ENCODE data around the gene PDHX.

PDHX gene

GRCh38 chr11:35035894-35036408 is 119.5 kb downstream of the PDHX start:
- H3K27me3 Mint-ChIP-seq = no peaks in the 10 kb centered on the region

GRCh38 chr11:35036639-35037038 is 120.2 kb downstream of the PDHX start:
- Mint-ChIP-seq H3K36me3 (ENCODE audit: low read depth) (peaks cover 8% of the 10 kb centered on the region), H3K27ac (peak overlapping the region; percentile 90), H3K4me3 (no peak overlapping the region), H3K27me3 (no peaks in the 10 kb centered on the region), H3K9me3 (peaks cover 29% of the 10 kb centered on the region), H3K4me1 (ENCODE audit: low read depth) (peaks cover 73% of the 10 kb centered on the region)
- intact Hi-C loops (cut with micrococcal nuclease) = no loop called here

More at GRCh38 chr11:35035894-35036408, 119.5 kb downstream of the PDHX start:
- Mint-ChIP-seq H3K9me3 (peaks cover 29% of the 10 kb centered on the region), H3K4me3 (no peak overlapping the region), H3K36me3 (ENCODE audit: low read depth) (peaks cover 8% of the 10 kb centered on the region), H3K27ac (peak overlapping the region; percentile 90), H3K4me1 (ENCODE audit: low read depth) (peaks cover 74% of the 10 kb centered on the region)
- intact Hi-C loops (cut with micrococcal nuclease) = no loop called here

GRCh38 chr11:35038211-35038928 is 122.0 kb downstream of the PDHX start:
- Mint-ChIP-seq H3K4me3 (no peak overlapping the region), H3K4me1 (ENCODE audit: low read depth) (peaks cover 68% of the 10 kb centered on the region), H3K9me3 (peaks cover 23% of the 10 kb centered on the region), H3K36me3 (ENCODE audit: low read depth) (peaks cover 8% of the 10 kb centered on the region), H3K27me3 (no peaks in the 10 kb centered on the region), H3K27ac (no peak overlapping the region)
- intact Hi-C loops (cut with micrococcal nuclease) = no loop called here

GRCh38 chr11:35039076-35039475 is 122.7 kb downstream of the PDHX start:
- Mint-ChIP-seq H3K27ac (no peak overlapping the region), H3K9me3 (peaks cover 15% of the 10 kb centered on the region), H3K4me3 (no peak overlapping the region), H3K27me3 (no peaks in the 10 kb centered on the region), H3K4me1 (ENCODE audit: low read depth) (peaks cover 61% of the 10 kb centered on the region), H3K36me3 (ENCODE audit: low read depth) (peaks cover 8% of the 10 kb centered on the region)
- intact Hi-C loops (cut with micrococcal nuclease) = no loop called here

GRCh38 chr11:35040221-35040942 is 124.0 kb downstream of the PDHX start:
- H3K4me1 Mint-ChIP-seq (ENCODE audit: low read depth) = peaks cover 61% of the 10 kb centered on the region
- intact Hi-C loops (cut with micrococcal nuclease) = loop anchor here (5.0 kb wide), 1 partner anchor 38 kb away; no protein-coding TSS in a partner anchor
- H3K9me3 Mint-ChIP-seq = peaks cover 5% of the 10 kb centered on the region
- peak overlapping the region; percentile 25 for H3K4me3 Mint-ChIP-seq
- H3K36me3 Mint-ChIP-seq (ENCODE audit: low read depth) = peaks cover 4% of the 10 kb centered on the region
- no peaks in the 10 kb centered on the region for H3K27me3 Mint-ChIP-seq
- H3K27ac Mint-ChIP-seq = peak overlapping the region; percentile 58

GRCh38 chr11:35041070-35041554 is 124.7 kb downstream of the PDHX start:
- Mint-ChIP-seq H3K4me3 (no peak overlapping the region), H3K36me3 (ENCODE audit: low read depth) (no peaks in the 10 kb centered on the region), H3K27ac (no peak overlapping the region), H3K9me3 (no peaks in the 10 kb centered on the region), H3K27me3 (no peaks in the 10 kb centered on the region), H3K4me1 (ENCODE audit: low read depth) (peaks cover 57% of the 10 kb centered on the region)
- intact Hi-C loops (cut with micrococcal nuclease) = loop anchor here (5.0 kb wide), 1 partner anchor 39 kb away; no protein-coding TSS in a partner anchor

- Mint-ChIP-seq H3K36me3 (ENCODE audit: low read depth) (no peaks in the 10 kb centered on the region), H3K4me1 (ENCODE audit: low read depth) (peaks cover 53% of the 10 kb centered on the region), H3K27ac (no peak overlapping the region), H3K9me3 (no peaks in the 10 kb centered on the region), H3K4me3 (no peak overlapping the region), H3K27me3 (no peaks in the 10 kb centered on the region)
- intact Hi-C loops (cut with micrococcal nuclease) = loop anchor here (5.0 kb wide), 1 partner anchor 40 kb away; no protein-coding TSS in a partner anchor
These were observed 125.8 kb downstream of the PDHX start for GRCh38 chr11:35042224-35042623.

- intact Hi-C loops (cut with micrococcal nuclease) = loop anchor here (5.0 kb wide), 1 partner anchor 41 kb away; no protein-coding TSS in a partner anchor
- Mint-ChIP-seq H3K9me3 (no peaks in the 10 kb centered on the region), H3K36me3 (ENCODE audit: low read depth) (no peaks in the 10 kb centered on the region), H3K4me1 (ENCODE audit: low read depth) (peaks cover 60% of the 10 kb centered on the region), H3K27me3 (no peaks in the 10 kb centered on the region), H3K4me3 (no peak overlapping the region), H3K27ac (no peak overlapping the region)
These were observed 126.5 kb downstream of the PDHX start for GRCh38 chr11:35042913-35043312.

- Mint-ChIP-seq H3K36me3 (ENCODE audit: low read depth) (peaks cover under 1% of the 10 kb centered on the region), H3K27ac (no peak overlapping the region), H3K9me3 (no peaks in the 10 kb centered on the region), H3K4me1 (ENCODE audit: low read depth) (peaks cover 68% of the 10 kb centered on the region), H3K27me3 (no peaks in the 10 kb centered on the region), H3K4me3 (no peak overlapping the region)
- intact Hi-C loops (cut with micrococcal nuclease) = loop anchor here (5.0 kb wide), 1 partner anchor 42 kb away; no protein-coding TSS in a partner anchor
These were observed 127.5 kb downstream of the PDHX start for GRCh38 chr11:35043936-35044335.

GRCh38 chr11:35045236-35045820 is 128.9 kb downstream of the PDHX start:
- Mint-ChIP-seq H3K4me1 (ENCODE audit: low read depth) (peaks cover 71% of the 10 kb centered on the region), H3K9me3 (no peaks in the 10 kb centered on the region), H3K4me3 (no peak overlapping the region), H3K27ac (peak overlapping the region; percentile 65), H3K36me3 (ENCODE audit: low read depth) (peaks cover 6% of the 10 kb centered on the region), H3K27me3 (no peaks in the 10 kb centered on the region)
- intact Hi-C loops (cut with micrococcal nuclease) = loop anchor here (5.0 kb wide), 1 partner anchor 37 kb away; no protein-coding TSS in a partner anchor
